NCI-H1436 treated with DMSO at 0.1 percent for 48 hours (cell line): ENCODE data around the gene MX1.

Experiments
- DNase-seq: peaks from one replicate; lab custom pipeline; 2025; lab: John Stamatoyannopoulos, UW

Gene MX1

DNA sequence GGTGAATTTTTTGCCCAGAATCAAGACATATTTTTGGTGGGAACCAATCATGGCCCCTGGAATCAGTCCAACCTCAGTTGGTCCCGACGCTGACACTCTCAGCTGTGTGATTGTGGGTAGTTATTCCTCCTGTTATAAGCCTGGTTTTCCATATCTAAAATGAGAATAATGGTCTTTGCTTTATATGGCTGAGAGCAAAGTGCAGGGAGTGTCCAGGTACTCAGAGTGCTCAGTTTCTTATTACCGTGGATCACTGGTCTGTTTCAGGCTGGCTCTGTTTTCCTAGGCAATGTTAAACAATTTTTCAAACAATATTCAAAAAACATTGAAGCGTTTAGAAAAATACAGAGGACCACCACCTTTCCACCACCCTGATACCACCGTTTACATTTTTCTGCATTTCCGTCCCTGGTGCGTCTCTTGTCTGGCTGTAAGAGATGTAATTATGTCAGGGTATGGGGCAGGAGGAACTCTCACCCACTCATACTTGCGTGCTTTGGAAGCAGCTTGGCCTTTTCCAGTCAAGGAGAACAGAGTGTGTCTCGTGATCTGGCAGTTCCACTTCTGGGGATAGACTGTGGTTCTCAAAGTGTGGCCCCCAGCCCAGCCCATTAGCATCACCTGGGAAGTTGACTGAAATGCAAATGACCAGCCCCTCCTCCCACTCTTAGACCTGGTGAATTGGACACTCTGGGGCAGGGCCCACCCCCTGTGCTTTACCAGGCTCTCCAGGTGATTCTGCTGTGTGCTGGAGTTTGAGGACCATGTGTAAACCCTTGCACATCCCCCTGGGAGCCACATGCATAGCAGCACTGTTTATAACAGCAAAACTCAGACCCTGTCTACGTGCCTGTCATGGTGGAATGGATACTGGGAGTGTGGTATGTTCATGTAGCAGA lies 6.8 kb downstream of the MX1 start:
- no peak for DNase-seq

DNA sequence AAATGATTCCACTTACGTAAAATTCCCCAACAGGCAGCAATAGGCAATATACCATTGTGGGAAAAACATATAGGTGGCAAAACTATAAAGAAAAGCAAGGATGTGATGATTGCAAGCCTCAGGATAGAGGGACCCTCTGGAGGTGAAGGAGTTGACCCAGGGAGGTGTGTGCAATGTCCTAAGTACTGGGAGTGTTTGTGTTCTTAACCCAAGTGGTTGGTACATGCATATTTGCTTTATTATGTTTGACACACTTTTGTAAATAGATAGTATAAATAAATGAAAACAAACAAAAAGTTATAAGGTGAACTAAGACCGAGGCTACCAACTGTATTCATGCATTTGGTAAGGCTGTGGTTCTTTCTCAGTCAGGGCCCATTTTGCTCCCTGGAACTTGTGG lies 7.5 kb downstream of the MX1 start:
- no peak for DNase-seq

DNA sequence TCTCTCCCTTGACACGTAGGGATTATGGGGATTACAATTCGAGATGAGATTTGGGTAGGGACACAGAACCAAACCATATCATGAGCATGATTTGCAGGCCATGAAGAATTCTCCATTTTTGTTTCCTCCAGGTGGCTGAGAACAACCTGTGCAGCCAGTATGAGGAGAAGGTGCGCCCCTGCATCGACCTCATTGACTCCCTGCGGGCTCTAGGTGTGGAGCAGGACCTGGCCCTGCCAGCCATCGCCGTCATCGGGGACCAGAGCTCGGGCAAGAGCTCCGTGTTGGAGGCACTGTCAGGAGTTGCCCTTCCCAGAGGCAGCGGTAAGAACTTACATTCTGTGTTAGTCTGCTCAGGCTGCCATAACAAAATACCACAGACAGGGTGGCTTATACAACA lies 9.7 kb downstream of the MX1 start:
- no peak for DNase-seq

DNA sequence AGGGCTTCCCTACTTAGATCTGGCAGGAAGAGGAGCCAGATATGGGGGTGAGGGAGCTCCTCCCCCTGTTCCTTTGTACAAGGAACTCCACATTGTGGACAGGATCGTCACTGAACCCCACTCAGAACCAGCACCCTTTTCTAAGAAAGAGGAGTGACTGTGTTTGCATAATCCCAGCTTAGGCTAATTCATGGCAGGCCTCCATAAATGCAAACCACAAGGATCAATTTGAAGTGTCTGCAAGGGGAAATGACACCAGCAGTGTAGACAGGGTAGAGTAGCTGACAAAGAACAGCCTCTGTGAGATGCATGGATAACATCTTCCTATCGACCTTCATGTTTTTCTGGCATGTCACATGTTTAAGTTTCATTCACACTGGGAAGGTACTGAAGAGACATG lies 11.7 kb downstream of the MX1 start:
- no peak for DNase-seq

DNA sequence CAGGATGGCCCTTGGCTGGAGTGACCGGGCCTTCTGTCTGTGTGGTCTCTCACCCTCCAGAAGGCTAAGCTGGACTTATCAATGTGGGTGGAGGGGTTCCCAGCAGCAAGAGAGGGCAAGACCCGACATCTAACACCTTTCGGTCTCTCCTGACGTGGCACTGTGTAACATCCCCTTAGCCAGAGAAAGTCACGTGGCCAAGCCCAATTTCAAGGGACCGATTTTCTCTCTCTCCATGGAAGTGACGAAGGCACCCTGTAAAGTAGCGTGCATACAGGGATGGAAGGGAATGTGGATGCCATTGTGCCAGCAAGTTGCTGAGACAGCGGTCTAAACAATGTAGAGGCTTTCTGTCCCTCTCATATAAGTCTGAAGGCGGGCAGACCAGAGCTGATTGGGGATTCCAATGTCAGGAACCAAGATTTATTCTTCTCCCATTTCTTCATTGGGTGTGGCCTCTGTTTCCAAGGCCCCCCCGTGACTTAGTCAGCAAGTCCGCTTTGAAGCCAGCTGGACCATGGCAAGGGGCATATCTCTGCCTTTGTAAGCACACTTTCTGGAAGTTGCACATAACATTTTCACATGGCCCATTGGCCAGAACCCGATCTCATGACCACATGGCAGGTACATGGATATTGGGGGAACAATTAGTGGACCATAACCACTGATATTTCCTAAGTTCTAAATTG lies 12.5 kb downstream of the MX1 start:
- no peak for DNase-seq

DNA sequence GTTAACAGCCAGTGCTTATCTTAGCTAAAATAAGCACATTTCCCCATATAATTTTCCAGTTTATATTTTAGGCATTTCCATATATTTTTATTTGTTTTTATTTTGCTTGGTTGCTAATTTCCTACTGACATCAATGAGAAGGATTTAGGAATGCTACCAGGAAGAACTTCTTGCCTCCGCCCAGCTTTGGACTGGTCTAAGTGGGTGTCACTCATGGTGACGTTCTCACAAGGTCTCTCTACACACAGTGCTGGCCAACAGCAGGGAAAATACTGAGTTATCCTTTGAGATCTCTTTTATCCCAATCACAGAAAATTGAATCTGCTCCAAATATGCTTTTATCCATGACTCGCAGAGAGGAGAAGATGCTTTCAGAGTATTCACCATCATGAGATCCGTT lies 13.2 kb downstream of the MX1 start:
- no peak for DNase-seq

DNA sequence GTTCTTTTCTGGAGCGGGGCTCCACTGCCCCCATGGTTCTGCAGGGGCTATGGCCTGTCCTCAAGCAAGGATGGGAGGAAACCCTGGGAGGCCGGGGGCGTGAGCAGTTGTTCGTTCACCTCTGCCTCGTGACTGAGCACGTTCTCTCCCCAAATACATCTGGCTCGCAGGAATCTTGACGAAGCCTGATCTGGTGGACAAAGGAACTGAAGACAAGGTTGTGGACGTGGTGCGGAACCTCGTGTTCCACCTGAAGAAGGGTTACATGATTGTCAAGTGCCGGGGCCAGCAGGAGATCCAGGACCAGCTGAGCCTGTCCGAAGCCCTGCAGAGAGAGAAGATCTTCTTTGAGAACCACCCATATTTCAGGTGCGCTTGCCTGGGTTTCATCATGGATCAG lies 15.5 kb downstream of the MX1 start:
- no peak for DNase-seq

DNA sequence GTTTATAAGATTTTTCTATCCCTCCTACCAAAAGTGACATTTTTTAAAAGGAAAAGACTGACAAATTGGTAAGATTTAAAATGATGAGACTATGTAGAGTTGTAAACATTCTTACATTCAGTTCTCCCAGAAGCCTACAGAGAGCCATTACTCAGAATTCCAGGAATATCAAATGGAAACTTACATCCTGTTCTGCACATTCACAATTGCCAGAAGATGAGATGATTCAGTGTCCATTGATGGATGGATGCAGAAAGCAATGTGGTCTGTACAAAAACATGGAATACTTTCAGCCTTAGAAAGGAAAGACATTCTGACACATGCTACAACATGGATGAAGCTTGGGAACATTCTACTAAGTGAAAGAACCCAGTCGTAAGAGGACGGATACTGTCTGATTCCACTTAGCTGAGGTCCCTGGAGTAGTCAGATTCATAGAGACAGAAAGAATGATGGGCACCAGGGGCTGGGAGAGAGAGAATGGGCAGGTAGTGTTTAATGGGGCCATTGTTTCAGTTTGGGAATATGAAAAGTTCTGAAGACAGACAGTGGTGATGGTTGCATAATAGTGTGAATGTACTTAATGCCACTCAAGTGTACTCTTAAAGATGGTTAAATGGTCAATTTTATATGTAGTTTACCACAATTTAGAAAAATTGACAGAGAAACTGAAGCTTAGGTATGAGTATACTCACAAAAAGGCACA lies 16.6 kb downstream of the MX1 start:
- no peak for DNase-seq

DNA sequence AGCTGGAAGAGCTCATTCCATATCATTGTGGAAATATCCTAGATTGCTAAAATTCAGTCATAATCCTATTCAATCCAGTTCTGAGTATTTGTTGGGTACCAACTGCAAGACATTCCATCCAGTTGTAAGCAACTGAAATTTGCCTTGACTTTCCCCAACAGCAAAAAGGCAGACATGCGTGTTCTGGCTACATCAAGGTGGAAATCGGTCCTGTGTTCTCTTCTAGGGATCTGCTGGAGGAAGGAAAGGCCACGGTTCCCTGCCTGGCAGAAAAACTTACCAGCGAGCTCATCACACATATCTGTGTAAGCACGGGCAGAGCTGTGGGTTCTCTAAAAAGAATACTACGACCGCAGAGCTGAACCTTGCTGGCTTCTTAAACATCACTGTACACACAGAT lies 17.5 kb downstream of the MX1 start:
- no peak for DNase-seq

DNA sequence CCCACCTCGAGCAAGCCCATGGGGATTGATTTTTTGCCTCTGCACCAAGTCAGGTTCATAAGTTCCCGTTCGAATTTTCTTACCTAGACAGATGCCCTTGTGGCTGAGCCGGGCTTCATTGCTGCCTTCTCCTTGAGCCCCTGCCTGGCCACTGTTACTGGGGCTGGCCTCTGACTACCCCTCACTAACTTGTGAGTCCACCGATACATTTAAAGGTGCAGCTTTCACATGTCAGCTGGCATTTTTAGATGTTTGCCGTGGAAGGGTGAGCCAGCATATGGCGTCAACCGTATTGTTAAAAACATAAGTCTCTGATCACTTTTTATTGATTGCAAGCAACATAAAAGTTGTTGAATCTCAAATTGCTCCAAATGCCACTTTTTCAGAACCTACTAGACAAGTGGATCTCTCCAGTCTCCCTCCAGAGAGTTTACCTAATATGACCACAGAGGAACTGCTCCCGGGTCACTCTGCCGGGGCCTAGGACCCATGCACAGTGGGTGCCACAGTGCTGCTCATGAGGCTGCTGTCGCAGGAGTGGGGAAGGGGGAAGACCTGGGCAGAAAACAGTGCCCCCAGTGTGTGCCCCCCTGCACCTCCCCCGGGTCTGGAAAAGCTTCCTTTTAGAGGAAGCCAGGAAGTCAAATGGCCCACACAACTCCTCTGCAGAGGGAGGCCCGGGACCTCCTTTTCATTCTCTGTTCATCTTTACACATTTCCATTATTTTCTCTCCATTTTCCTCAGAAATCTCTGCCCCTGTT lies 18.8 kb downstream of the MX1 start:
- DNase-seq: no peak

DNA sequence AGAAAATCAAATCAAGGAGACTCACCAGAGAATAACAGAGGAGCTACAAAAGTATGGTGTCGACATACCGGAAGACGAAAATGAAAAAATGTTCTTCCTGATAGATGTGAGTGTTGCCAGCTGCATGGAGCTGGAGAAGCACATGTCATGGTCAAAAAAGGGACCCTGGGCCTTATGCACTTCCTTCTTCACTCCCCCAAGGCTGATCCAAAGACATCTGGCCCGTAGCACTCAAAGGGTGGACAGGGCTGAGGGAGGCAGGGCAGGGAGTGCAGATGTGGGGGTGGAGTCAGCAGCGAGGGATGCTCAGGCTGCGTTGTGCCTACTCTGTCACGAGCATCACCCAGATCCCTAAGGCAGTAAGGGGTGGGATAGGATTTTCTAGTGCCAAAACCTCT lies 19.4 kb downstream of the MX1 start:
- DNase-seq: no peak

DNA sequence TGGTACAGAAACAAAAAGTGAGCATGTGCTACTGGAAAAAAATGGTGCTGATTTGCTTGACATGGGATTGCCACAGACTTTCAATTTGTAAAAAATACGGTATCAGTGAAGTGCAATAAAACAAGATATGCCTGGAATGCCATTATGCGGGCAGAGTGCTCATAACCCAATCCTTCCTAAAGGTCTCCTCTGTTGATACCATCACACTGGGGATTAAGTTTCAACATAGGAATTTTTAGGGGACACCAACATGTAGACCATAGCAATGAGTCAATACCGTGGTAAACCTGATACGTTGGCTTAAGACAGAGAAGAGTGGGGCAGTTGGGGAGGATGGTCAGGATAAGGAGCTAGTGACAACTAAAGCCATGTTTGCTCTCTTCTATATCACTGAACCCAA lies 20.5 kb downstream of the MX1 start:
- DNase-seq: no peak

DNA sequence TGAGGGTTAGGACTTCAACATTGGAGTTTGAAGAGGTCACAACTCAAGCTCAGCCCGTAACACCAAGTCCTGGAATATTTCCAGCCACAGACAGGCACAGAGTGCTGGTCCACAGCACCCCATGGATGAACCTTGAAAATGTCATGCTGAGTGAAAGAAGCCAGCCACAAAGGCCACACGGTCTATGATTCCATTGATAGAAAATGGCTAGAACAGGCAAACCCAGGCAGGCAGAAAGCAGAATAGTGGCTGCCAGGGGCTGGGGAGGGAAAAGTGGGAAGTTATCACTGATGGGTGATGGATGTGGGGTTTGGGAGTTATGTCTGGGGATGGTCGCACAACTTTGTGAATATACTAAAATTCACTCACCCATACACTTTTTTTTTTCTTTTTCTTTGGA lies 21.3 kb downstream of the MX1 start:
- DNase-seq: no peak

DNA sequence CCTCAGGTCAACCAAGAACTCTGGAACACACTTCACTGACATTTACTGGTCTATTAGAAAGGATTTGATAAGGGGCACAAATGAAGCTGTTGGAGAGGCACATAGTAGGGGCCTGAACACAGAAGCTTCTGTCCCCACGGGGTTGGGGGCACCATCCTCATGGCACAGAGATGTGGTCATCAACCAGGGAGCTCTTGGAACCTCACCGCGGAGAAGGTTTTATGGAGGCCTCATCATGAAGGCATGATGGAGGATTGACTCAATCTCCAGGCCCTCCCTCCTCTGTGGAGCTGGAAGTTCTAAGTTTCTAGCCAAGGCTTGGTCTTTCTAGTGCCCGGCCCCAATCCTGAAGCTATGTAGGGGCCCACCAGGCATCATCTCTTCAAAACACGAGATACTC lies 23.6 kb downstream of the MX1 start:
- DNase-seq: no peak

DNA sequence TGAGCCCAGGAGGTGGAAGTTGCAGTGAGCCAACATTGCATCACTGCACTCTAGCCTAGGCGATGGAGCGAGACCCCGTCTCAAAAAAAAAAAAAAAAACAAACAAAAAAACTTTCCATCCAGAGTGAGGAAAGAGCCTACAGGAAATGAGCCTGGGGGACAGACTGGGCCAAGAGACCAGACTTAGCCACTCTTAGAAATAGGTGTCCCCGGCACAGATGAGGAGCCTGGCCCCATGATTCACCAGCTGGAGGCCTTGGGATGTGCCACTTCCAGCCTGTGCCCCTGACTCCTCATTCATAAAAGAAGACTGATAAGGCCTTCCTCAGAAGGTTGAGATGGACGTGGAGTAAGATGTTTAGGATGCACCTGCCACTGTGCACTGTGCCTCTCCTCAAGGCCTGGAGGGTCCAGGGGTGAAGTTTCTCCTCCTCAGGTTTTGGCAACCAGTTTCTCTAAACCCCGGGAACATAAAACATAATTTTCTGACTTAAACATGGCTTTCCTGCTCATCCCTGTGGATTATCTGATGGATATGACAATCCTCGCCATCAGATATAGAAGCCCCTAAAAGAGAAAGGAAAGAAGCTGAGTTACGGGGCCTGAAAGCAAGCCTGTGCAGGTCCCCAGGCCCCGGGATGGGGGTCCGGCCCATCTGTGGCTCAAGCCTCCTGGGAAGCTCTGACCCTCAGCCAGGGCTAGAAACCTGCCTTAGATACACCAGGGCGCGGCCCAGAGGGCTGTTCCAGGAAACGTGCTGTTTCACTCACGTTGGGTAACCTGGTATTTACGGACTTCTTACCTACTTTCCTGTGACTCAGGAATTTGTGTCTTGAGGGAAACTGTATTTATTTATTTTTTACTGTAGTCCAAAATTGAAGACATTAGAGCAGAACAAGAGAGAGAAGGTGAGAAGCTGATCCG lies 26.0 kb downstream of the MX1 start:
- no peak for DNase-seq

DNA sequence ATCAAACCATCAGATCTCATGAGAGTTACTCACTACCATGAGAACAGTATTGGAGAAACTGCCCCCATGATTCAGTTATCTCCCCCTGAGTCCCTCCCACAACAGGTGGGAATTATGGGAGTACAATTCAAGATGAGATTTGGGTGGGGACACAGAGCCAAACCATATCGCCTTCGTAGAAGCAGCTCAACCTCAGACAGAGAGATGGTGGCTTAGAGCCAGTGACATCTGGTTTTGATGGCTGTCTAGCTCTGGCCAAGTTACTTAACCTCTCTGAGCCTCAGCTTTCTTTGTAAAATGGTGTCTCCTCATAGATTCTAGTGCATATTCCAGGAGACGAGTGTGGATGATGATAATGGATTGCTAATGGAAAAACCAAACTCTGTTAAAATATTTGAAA lies 27.2 kb downstream of the MX1 start:
- DNase-seq: no peak

DNA sequence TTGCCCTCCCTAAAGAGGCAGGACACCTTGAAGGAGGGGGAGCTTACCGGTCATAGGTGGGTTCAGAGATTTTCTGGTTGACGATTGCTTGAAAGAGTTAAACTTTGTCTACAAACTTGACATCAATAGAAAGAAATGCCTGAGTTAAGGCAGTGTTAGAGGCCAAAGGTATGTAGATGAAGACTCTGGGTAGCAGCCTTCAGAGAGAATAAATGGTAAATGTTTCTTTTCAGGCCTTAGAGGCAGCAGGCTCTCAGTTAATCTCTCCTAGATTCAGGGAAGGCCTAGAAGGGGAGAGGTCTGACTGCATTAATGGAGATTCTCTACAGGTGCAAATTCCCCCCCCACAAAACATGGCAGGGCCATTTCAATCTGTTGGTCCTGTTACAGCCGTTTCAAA lies 27.7 kb downstream of the MX1 start:
- no peak for DNase-seq

DNA sequence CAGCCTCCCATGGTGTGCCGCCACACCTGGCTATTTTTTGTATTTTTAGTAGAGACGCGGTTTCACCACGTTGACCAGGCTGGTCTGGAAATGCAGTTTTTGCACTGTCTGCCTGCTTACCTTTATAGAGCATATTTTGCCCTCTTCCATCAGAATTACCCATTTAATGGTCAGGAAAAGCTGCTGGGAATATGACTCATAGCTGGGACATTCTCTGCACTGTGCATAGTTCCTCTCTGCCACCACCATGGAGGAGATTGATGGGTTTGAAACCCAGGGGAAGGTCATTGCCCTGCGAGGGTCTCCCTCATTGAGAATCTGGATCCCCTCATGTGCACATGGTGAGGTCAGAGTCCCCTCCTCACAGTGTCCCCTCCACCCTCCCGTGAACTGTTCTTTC lies 32.1 kb downstream of the MX1 start:
- DNase-seq: no peak

DNA sequence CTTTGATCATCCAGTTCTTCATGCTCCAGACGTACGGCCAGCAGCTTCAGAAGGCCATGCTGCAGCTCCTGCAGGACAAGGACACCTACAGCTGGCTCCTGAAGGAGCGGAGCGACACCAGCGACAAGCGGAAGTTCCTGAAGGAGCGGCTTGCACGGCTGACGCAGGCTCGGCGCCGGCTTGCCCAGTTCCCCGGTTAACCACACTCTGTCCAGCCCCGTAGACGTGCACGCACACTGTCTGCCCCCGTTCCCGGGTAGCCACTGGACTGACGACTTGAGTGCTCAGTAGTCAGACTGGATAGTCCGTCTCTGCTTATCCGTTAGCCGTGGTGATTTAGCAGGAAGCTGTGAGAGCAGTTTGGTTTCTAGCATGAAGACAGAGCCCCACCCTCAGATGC lies 32.5 kb downstream of the MX1 start:
- DNase-seq: no peak

DNA sequence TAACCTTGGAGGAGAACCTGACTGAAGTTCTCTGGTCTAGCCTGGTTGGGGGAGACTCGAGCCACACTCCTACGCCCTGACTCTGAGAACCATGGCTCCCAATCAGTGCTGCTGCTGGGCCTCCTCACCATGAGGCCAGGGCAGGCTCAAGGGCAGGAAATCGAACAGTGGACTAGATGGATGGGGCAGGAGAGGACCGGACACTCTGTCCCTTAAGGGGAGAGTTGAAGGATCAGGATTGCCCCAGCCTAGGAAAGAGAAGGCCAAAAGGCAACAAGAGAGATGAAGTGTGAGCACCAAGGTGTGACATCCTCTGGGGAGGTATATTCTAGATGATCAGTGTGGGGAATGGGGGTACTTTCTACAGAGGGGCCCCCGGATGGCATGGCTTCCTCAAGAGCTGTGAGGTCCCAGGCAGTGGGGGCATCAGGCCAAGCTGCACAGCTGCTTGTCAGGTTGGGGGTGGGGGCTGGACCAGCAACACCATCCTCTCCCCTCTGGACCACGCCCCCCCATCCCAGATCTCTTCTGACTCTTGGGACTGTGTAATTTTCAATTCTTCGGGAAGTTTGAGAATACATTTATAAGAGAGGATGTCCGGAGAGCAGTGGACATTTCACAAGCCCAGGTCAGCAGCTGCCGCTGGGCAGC lies 34.0 kb downstream of the MX1 start:
- no peak for DNase-seq
